Measurements from ENCODE around the gene PPP4R1. TPM values are rescaled to one million over a fixed set of nuclear protein-coding genes. Genes with fewer than 3 reads are reported as not detected.

Gene PPP4R1
- total RNA-seq, 2 experiments from 2014 or later, result 28.4 to 30.3 TPM

DNA sequence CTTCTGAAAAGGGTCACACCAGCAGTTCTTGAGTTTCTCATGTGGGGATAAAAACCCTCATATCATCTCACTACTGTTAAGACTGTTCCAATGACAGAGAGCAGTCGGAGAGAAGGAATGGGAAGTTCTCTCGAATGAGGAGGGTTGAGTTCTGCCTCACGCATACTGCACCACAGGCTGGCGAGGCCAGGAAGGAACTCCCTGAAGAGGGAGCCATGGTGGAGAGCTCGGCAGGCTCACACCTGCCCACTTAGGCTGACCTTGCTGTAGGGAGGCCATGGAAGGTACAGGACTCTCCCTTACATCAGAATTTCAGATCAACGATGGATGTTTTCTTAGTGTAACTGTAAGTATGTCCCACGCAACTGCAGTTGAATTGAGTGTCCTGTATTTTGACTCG, 74.4 kb downstream of the PPP4R1 start:
- no peak overlapping the region for H3K27ac Mint-ChIP-seq
- CTCF ChIA-PET, result no interaction called here
- H3K27me3 Mint-ChIP-seq, result no peaks in the 10 kb centered on the region
- no peaks in the 10 kb centered on the region for H3K9me3 Mint-ChIP-seq (ENCODE audit: low read depth)
- no peak overlapping the region for H3K4me3 Mint-ChIP-seq
- peaks cover 11% of the 10 kb centered on the region for H3K36me3 Mint-ChIP-seq
- H3K4me1 Mint-ChIP-seq, result no peaks in the 10 kb centered on the region
- no peak for ATAC-seq
- DNase-seq, result no peak

DNA sequence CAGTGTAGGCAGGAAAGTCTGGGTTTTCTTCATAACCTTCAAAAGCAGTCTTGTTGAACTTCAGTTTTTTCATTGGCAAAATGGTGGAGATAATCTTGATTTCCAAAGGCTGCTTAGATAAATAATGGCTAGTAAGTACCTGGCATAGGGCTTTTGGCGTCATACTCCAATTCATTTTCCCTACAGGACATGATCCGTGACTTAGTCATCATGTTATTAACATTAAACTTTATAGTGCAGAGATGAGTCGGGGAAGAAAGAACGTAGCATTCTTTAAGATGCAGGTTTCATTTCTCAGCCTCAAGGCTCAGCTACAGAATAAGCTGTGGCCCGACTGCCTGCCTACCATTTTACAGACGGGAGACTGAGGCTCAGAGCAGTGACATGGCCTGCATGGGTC, 75.1 kb downstream of the PPP4R1 start:
- Mint-ChIP-seq H3K4me1 (no peaks in the 10 kb centered on the region), H3K9me3 (ENCODE audit: low read depth) (no peaks in the 10 kb centered on the region), H3K36me3 (peaks cover 11% of the 10 kb centered on the region)

DNA sequence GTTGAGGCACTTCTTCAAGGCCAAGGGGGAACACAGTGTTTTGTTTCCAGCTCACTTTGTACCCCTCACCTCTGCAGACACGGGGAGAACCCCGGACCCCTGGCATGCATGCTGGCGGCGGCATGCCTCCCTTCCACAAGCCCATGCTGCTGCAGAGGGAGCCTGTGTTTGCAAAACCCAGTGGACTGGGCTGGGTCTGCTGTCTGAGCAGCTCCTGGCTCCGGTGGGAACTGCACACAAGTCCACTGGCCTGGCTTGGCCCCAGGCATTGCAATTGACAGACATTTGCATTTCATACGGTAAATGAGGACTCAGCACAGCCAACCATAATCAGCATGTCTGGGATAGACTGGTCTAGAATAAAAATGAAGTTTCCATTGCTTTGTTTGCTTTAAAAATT, 76.7 kb downstream of the PPP4R1 start:
- Mint-ChIP-seq H3K27me3 (no peaks in the 10 kb centered on the region), H3K27ac (no peak overlapping the region), H3K4me1 (no peaks in the 10 kb centered on the region), H3K9me3 (ENCODE audit: low read depth) (no peaks in the 10 kb centered on the region), H3K4me3 (no peak overlapping the region), H3K36me3 (peaks cover 18% of the 10 kb centered on the region)
- DNase-seq, result no peak
- ATAC-seq, result no peak
- CTCF ChIA-PET, result interaction anchor here (1.5 kb wide), 1 partner anchor 21 kb away, joined by 3 read pairs; no protein-coding TSS in a partner anchor

More for the DNA sequence above, 75.1 kb downstream of the PPP4R1 start:
- Mint-ChIP-seq H3K4me3 (no peak overlapping the region), H3K27me3 (no peaks in the 10 kb centered on the region), H3K27ac (no peak overlapping the region)
- ATAC-seq (no peak), DNase-seq (no peak)
- CTCF ChIA-PET, result interaction anchor here (1.5 kb wide), 1 partner anchor 23 kb away, joined by 3 read pairs; no protein-coding TSS in a partner anchor

DNA sequence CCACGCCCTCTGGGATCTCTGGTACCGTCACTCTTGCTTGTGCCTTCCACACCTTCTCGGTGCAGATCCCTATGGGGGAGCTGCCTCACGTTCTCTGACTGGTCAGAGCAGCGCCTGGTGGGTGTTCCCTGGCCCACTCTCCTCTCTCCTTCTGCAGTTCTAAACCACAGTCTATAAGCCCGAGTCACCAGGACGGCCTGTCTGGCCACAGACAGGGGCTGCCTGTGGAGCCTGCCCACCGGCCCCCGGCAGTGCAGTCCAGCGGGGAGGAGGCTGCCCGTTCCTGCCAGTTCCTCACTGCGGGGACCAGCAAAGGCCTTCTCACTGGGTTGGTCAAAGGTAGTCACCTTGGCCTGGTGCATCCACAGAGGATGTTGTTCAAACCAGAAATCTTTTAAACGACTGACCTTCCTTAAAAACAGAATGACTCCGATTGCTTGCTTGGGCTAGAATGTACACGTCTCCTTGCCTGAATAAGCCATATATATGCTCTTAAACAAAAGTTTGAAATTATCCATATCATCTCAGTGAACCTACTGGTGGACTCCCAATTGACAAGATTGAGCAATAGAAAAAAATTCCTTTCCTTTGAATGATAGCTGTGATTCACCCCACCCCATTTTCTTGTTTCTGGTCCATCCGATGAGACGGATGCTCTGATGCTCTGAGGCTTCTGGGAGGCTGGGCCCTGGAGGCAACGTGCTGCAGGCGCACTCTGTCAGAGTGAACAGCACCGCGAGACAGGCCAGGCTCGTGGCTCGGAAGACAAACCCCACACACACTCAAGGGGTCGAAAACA, 77.8 kb downstream of the PPP4R1 start:
- no peaks in the 10 kb centered on the region for H3K9me3 Mint-ChIP-seq (ENCODE audit: low read depth)
- no peak overlapping the region for H3K4me3 Mint-ChIP-seq
- DNase-seq (no peak), ATAC-seq (no peak)
- peaks cover 17% of the 10 kb centered on the region for H3K36me3 Mint-ChIP-seq
- CTCF ChIA-PET, result no interaction called here
- no peaks in the 10 kb centered on the region for H3K27me3 Mint-ChIP-seq
- no peaks in the 10 kb centered on the region for H3K4me1 Mint-ChIP-seq
- H3K27ac Mint-ChIP-seq, result no peak overlapping the region

DNA sequence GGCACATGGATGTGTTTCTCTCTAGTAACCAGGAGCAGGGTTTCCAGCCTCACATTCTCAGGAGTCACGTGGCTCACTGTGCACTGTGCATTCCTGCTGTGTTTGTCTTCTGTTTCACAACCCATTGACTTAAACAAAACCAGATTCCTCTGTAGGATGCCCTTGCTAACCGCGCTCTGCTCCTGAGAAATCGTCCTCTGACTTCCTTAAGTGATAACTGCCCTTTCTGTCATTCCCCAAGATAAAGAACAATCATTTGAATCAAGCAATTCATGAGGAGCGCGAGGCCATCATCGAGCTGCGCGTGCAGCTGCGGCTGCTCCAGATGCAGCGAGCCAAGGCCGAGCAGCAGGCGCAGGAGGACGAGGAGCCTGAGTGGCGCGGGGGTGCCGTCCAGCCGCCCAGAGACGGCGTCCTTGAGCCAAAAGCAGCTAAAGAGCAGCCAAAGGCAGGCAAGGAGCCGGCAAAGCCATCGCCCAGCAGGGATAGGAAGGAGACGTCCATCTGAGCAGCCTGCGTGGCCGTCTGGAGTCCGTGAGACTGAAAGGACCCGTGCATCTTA, 78.8 kb downstream of the PPP4R1 start:
- ATAC-seq, result no peak
- Mint-ChIP-seq H3K4me3 (no peak overlapping the region), H3K27ac (no peak overlapping the region), H3K36me3 (peaks cover 21% of the 10 kb centered on the region), H3K9me3 (ENCODE audit: low read depth) (no peaks in the 10 kb centered on the region), H3K4me1 (peaks cover 3% of the 10 kb centered on the region), H3K27me3 (no peaks in the 10 kb centered on the region)
- CTCF ChIA-PET, result no interaction called here
- no peak for DNase-seq

DNA sequence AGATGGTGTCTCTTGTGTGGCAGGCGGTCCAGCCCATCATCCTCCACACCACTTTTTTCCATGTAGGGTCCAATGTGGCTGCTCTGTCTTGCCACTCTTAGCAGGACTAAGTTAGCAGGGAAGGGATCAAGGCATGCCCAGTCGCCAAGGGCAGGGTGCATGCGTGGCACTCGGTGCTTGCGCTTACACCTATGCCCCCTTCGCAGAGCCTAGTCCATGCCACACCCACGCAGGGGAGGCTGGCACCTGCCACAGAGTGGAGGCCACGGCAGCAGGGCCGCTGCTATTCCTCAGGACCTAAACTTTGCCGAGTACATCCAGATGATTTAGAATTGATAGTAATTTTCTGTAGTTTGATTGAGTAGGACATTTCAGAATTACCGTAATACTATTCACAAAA, 79.5 kb downstream of the PPP4R1 start:
- DNase-seq (no peak), ATAC-seq (no peak)
- Mint-ChIP-seq H3K4me1 (peaks cover 8% of the 10 kb centered on the region), H3K9me3 (ENCODE audit: low read depth) (no peaks in the 10 kb centered on the region), H3K27me3 (no peaks in the 10 kb centered on the region), H3K27ac (no peak overlapping the region), H3K4me3 (no peak overlapping the region), H3K36me3 (peaks cover 27% of the 10 kb centered on the region)
- CTCF ChIA-PET, result no interaction called here

DNA sequence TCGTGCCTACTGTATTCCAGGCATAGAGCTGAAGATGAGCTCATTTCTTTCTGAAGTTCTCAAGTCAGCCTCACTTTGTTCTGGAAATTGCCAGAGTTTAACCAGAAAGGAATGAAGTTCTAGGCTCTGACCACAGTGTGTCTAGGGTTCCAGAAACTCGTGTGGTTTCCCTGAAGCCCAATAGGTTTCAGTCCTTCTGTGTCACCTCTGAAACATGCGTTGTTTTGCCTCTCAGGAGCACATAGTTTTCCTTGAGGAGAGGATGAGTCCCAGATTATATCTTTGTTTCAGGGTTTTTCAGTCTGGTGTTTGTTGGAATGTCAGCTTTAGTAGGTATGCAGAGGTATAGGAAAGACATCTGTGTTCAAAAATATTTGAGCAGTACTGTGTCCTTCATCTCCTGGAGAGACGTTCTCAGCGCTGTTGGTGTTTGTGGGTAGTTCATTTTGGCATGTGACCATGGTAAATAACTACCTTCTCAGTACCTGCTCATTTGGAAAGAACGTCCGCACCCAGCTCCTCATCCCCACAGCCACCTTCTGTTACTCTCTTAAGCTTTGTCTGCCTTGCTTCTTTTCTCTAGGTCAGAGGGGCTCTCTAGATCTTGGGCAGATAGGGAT, 82.5 kb downstream of the PPP4R1 start:
- H3K9me3 Mint-ChIP-seq (ENCODE audit: low read depth), result peaks cover 8% of the 10 kb centered on the region
- no peaks in the 10 kb centered on the region for H3K27me3 Mint-ChIP-seq
- CTCF ChIA-PET, result no interaction called here
- H3K4me1 Mint-ChIP-seq, result peaks cover 8% of the 10 kb centered on the region
- DNase-seq (no peak), ATAC-seq (no peak)
- H3K4me3 Mint-ChIP-seq, result no peak overlapping the region
- no peak overlapping the region for H3K27ac Mint-ChIP-seq
- peaks cover 48% of the 10 kb centered on the region for H3K36me3 Mint-ChIP-seq

DNA sequence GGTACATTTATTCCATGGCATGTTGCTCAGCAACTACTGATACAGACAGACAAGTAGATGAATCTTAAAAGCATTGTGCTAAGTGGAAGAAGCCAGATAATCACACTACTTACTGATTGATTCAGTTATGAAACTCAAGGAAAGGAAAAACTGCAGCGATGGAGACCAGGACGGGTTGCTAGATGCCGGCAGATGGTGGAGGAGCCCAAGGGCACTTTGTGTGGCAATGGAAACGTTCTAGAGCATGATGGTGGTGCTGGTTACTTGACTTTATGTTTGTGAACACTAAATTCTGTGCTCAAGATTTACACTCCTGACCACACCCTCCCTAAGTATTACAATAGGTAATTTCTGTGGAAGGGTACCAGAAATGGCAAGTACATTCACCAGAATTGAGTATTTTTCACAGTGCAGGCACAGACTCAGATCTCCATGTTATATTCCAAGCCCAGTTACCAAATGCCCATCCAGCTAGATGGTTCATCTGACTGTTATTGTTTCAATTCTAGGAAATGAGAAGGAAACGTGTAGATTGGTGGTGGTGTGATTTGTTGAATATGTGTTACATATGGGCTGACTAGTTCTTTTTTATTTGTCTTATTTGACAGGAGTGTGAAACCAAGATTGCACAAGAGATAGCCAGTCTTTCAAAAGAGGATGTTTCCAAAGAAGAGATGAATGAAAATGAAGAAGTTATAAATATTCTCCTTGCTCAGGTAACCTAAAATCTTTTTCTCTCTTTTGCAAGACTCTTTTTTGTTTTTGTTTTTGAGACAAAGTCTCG, 83.9 kb downstream of the PPP4R1 start:
- CTCF ChIA-PET, result no interaction called here
- Mint-ChIP-seq H3K9me3 (ENCODE audit: low read depth) (peaks cover 8% of the 10 kb centered on the region), H3K4me3 (no peak overlapping the region), H3K27me3 (no peaks in the 10 kb centered on the region), H3K36me3 (peaks cover 51% of the 10 kb centered on the region), H3K27ac (no peak overlapping the region), H3K4me1 (peaks cover 8% of the 10 kb centered on the region)
- no peak for DNase-seq
- no peak for ATAC-seq

DNA sequence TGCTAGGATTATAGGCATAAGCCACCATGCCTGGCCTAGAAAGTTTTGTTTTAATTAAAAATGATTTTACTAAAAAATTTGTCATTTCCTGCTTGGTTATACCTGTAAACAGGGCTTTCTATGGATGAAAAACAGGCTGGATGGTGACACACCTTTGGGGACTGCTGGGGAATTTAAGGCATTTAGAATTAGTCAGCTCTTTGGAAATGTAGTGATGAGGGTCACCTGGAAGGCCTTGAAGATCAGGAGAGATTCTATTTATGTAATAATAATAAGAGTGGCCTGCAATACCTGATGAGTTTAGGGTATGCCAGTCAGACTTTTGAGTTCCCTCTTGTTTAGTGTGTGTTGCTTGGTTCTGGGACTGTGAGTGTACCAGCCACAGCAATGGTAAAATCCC, 87.9 kb downstream of the PPP4R1 start:
- no peak overlapping the region for H3K27ac Mint-ChIP-seq
- ATAC-seq, result no peak
- no peak overlapping the region for H3K4me3 Mint-ChIP-seq

DNA sequence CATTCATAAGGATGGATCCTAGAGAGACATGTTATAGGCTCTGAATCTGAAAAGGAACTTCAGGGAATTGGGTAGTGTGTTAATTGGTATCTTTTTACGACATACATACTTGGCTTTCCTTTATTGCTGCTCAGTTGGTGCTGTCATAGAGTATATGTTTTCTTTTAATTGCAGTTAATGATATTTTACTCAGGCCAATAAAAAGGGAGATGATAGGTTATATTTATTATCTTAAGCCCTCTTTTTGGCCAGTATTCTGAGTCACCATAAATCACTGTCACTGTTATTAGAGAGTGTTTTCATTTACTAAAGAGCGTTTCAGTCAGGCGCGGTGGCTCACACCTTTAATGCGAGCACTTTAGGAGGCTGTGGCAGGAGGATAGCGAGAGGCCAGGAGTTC, 91.4 kb downstream of the PPP4R1 start:
- CTCF ChIA-PET, result no interaction called here
- H3K4me1 Mint-ChIP-seq, result peaks cover 1% of the 10 kb centered on the region

More for the DNA sequence above, 87.9 kb downstream of the PPP4R1 start:
- CTCF ChIA-PET, result no interaction called here
- Mint-ChIP-seq H3K4me1 (peaks cover 8% of the 10 kb centered on the region), H3K27me3 (no peaks in the 10 kb centered on the region), H3K36me3 (peaks cover 53% of the 10 kb centered on the region), H3K9me3 (ENCODE audit: low read depth) (peaks cover 8% of the 10 kb centered on the region)
- DNase-seq, result no peak

DNA sequence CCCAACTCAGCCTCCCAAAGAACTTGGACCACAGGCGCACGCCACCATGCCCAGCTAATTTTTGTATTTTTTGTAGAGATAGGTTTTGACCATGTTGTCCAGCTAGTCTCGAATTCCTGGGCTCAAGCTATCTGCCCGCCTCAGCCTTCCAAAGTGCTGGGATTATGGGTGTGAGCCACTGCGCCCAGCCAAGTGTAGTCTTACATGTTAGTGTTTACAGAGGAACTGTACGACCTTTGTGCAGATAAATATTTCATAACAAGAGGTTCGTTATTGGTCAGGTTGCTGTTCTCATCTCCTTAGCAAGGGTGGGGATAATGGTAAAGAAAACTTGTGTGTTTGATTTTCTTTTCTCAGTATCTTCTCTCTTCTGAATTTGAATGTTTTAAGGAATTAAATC, 92.6 kb downstream of the PPP4R1 start:
- no peak overlapping the region for H3K27ac Mint-ChIP-seq
- DNase-seq (no peak), ATAC-seq (no peak)
- H3K4me1 Mint-ChIP-seq, result peaks cover 5% of the 10 kb centered on the region
- CTCF ChIA-PET, result interaction anchor here (0.9 kb wide), 1 partner anchor 11 kb away, joined by 3 read pairs; no protein-coding TSS in a partner anchor
- no peak overlapping the region for H3K4me3 Mint-ChIP-seq
- peaks cover 31% of the 10 kb centered on the region for H3K36me3 Mint-ChIP-seq
- H3K27me3 Mint-ChIP-seq, result no peaks in the 10 kb centered on the region
- no peaks in the 10 kb centered on the region for H3K9me3 Mint-ChIP-seq (ENCODE audit: low read depth)

More for the DNA sequence above, 91.4 kb downstream of the PPP4R1 start:
- ATAC-seq, result no peak
- Mint-ChIP-seq H3K36me3 (peaks cover 35% of the 10 kb centered on the region), H3K27ac (no peak overlapping the region), H3K27me3 (no peaks in the 10 kb centered on the region), H3K4me3 (no peak overlapping the region), H3K9me3 (ENCODE audit: low read depth) (peaks cover 5% of the 10 kb centered on the region)
- no peak for DNase-seq

DNA sequence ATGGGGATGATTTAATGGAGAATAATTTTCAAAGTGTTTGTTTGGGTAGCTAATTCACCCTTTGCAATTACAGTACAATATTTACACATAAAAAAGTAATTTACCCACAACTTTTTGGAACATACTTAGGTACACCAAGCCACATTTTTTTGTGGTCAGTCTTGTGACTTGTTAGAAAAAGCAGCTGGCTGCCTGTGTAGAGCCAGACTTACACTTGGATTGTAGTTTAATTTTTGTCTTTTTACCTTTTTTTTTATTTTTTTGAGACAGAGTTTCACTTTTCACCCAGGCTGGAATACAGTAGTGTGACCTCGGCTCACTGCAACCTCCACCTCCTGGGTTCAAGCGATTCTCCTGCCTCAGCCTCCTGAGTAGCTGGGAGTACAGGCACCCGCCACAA, 93.7 kb downstream of the PPP4R1 start:
- DNase-seq, result no peak
- CTCF ChIA-PET, result interaction anchor here (0.9 kb wide), 1 partner anchor 10 kb away, joined by 3 read pairs; no protein-coding TSS in a partner anchor
- H3K4me3 Mint-ChIP-seq, result no peak overlapping the region
- H3K9me3 Mint-ChIP-seq (ENCODE audit: low read depth), result no peaks in the 10 kb centered on the region
- H3K27me3 Mint-ChIP-seq, result no peaks in the 10 kb centered on the region
- no peak for ATAC-seq
- peaks cover 10% of the 10 kb centered on the region for H3K4me1 Mint-ChIP-seq
- no peak overlapping the region for H3K27ac Mint-ChIP-seq
- H3K36me3 Mint-ChIP-seq, result peaks cover 28% of the 10 kb centered on the region

DNA sequence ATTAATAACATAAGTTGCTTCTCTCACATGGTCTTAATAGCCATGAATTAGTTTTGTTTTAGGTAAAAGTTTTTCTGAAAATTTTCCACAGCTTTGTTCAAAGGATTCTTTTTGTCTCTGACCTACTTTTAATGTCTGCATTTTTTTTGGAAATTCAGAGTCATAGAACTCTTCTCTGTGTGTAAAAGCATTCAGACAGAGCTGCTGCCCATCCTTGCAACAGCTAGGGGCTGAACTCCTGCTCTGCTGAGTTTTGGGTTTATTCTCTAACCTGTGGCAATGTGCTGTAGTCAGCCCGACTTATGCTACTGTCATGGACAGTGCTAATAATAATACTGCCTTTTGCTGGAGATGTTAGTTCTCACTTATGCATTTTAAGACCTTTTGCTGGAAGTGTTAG, 95.0 kb downstream of the PPP4R1 start:
- H3K36me3 Mint-ChIP-seq, result peaks cover 19% of the 10 kb centered on the region
- DNase-seq (no peak), ATAC-seq (no peak)
- H3K27ac Mint-ChIP-seq, result no peak overlapping the region
- H3K4me1 Mint-ChIP-seq, result peaks cover 13% of the 10 kb centered on the region
- no peaks in the 10 kb centered on the region for H3K27me3 Mint-ChIP-seq
- CTCF ChIA-PET, result no interaction called here
- H3K9me3 Mint-ChIP-seq (ENCODE audit: low read depth), result no peaks in the 10 kb centered on the region
- no peak overlapping the region for H3K4me3 Mint-ChIP-seq

All from activated CD8-positive, alpha-beta memory T cell treated with anti-CD3 and anti-CD28 coated beads, Interleukin-2, amount 10 ng/mL, durations not matched to agents 7 days and 5 days (primary cell).